ENCODE results near the gene HORMAD2. TPM values are rescaled to one million over a fixed set of nuclear protein-coding genes. Genes with fewer than 3 reads are reported as not detected.

HORMAD2 gene
- total RNA-seq, 1 donor from 2014 or later, result not detected

DNA sequence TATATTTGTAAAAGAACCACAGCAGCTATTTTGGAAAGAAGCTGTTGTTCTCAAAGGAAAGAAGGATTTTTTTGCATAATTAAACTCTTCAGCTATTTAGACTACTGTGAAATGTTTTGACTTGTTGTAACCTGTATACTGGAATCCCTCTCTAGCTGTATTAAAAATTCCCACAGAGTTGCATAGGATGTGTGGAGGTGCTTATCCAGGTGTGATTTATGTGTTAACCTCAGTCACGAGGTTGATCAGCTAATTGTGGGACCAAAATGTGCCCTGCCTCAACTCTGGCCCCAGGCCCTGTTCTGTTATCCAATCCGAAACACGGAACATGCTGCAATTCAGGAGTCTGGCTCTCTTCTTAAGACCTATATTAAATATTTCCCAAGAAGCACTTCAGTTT, 96.2 kb downstream of the HORMAD2 start:
- Histone ChIP-seq H3K36me3 (ENCODE audit: control insufficient read depth, insufficient read depth, low read length) (no peaks in the 10 kb centered on the region), H3K27me3 (ENCODE audit: control insufficient read depth, insufficient read depth, low read length) (no peaks in the 10 kb centered on the region), H3K4me3 (ENCODE audit: low read depth, low read length) (no peak overlapping the region)
- TF ChIP-seq, protein P1, sequence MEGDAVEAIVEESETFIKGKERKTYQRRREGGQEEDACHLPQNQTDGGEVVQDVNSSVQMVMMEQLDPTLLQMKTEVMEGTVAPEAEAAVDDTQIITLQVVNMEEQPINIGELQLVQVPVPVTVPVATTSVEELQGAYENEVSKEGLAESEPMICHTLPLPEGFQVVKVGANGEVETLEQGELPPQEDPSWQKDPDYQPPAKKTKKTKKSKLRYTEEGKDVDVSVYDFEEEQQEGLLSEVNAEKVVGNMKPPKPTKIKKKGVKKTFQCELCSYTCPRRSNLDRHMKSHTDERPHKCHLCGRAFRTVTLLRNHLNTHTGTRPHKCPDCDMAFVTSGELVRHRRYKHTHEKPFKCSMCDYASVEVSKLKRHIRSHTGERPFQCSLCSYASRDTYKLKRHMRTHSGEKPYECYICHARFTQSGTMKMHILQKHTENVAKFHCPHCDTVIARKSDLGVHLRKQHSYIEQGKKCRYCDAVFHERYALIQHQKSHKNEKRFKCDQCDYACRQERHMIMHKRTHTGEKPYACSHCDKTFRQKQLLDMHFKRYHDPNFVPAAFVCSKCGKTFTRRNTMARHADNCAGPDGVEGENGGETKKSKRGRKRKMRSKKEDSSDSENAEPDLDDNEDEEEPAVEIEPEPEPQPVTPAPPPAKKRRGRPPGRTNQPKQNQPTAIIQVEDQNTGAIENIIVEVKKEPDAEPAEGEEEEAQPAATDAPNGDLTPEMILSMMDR (IDR thresholded peaks at IDR 0.05; ENCODE audit: insufficient read depth, low read length, poor library complexity, severe bottlenecking), result no peak
- DNase-seq (ENCODE audit: low read depth), result no peak

DNA sequence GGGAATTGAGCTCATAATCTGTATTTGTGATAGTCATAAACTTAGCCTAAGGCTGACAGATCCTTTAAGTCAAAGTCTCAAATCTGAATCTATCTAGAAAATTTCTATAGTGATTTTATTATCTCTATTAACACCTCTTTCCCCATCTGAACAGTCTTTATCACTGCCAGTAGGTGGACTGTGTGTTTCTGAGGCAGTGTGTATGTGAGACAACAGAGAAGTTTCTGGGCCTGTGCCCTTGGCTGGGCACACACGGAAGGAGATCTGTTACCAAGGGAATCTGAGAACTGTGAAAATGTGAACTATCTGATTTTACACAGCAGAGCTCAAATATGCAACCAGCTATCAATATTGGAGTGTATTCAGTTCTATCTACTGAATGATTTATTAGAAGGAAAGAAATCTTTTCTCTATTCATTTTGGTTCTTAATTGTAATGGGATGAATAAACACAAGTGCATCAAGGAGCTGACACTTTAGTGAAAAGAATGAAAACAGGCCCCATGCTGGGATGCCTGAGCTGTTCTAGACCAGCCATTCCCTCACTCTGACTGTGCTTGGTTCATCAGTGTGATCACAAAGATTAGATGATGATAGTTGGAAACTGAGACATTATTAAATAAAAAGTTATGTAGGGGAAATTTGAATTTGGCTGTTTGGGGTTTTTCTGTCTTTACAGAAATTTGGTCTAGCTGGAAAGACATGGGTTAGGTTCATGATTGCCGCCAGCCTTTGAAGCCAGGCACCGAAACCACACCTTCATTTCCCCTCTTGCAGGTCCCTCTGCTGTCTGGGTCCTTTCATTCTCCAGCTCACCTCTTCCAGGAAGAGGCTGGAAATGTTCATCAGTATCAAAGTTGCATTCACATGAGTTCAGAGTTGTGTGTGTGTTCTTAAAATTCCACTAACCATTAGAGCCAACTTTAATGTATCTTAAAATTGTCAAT, 98.2 kb downstream of the HORMAD2 start:
- no peak for DNase-seq (ENCODE audit: low read depth)
- TF ChIP-seq, protein P1 (IDR thresholded peaks at IDR 0.05; ENCODE audit: insufficient read depth, low read length, poor library complexity, severe bottlenecking), result no peak
- Histone ChIP-seq H3K4me3 (ENCODE audit: low read depth, low read length) (no peak overlapping the region), H3K36me3 (ENCODE audit: control insufficient read depth, insufficient read depth, low read length) (no peaks in the 10 kb centered on the region), H3K27me3 (ENCODE audit: control insufficient read depth, insufficient read depth, low read length) (no peaks in the 10 kb centered on the region)

DNA sequence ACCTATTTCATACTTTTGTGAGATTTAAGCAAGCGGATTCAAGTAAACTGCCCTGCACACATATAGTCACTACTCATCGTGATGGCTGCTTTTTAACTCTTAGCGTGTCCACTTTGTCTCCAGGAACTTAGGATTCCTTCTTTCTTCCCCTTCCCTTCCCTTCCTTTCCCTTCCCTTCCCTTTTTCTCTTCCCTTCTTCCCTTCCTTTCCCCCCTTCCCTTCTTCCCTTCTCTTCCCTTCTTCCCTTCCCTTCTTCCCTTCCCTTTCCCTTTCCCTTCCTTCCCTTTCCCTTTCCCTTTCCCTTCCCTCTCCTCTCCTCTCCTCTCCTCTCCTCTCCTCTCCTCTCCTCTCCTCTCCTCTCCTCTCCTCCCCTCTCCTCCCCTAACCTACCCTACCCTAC, 100.4 kb downstream of the HORMAD2 start:
- Histone ChIP-seq H3K27me3 (ENCODE audit: control insufficient read depth, insufficient read depth, low read length) (no peaks in the 10 kb centered on the region), H3K4me3 (ENCODE audit: low read depth, low read length) (no peak overlapping the region), H3K36me3 (ENCODE audit: control insufficient read depth, insufficient read depth, low read length) (no peaks in the 10 kb centered on the region)
- TF ChIP-seq, protein P1 (IDR thresholded peaks at IDR 0.05; ENCODE audit: insufficient read depth, low read length, poor library complexity, severe bottlenecking), result no peak
- DNase-seq (ENCODE audit: low read depth), result no peak

DNA sequence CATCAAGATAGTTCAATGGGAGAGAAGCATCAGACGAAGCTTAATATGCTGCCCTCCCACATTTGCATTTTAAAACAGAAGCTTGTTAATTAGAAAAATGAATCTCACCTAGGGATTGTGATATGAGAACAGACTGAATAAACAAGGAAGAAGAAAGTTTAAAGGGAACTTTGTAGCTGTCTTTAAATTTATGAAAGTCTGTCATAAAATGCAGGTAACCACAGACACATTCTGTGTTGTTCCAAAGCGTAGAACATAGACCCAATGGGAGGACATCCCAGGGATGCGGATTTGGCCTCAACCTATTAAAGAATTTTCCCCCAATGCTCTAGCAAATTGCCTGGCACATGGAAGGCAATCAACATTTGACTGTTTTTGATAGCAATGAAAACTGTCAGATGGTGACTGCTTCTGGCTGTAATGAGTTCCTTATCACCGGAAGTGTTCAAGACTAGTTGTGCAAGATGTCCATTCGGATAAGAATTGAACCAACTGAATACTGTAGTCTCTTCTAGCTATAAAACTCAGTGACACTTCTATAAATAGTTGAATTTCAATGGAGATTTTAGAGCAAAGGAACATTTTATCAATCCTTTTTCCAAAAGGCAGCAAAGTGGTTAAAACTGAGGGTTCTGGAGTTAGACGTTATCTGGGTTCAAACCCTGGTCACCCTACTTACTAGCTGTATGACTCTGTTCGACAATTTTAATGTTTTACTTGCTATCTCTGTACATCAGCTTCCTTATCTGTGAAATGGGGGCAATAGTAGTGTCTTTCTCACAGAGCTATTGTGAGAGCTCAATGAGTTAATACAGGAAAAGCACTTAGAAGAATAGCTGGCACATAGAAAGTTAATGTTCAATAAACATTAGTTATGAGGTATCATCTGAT, 101.4 kb downstream of the HORMAD2 start:
- no peaks in the 10 kb centered on the region for H3K36me3 ChIP-seq (ENCODE audit: control insufficient read depth, insufficient read depth, low read length)
- H3K27me3 ChIP-seq (ENCODE audit: control insufficient read depth, insufficient read depth, low read length), result no peaks in the 10 kb centered on the region
- no peak for DNase-seq (ENCODE audit: low read depth)
- TF ChIP-seq, protein P1 (IDR thresholded peaks at IDR 0.05; ENCODE audit: insufficient read depth, low read length, poor library complexity, severe bottlenecking), result no peak
- no peak overlapping the region for H3K4me3 ChIP-seq (ENCODE audit: low read depth, low read length)

DNA sequence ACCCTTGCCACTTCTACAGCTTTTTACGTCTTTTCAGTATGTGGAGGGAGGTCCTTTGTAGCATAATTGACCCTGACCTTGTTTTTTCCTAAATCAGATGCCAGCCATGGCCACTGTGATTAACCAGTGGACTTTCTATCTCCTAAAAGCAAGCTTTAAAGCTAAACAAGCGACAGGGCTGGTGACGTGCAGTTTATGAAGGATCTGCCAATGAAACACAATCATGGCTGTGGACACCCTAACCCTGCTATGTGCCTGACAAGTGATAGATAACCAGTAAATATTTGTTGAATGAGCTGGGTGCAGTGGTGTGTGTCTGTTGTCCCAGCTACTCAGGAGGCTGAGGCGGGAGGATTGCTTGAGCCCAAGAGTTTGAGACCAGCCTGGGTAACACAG, 102.1 kb downstream of the HORMAD2 start:
- no peaks in the 10 kb centered on the region for H3K27me3 ChIP-seq (ENCODE audit: control insufficient read depth, insufficient read depth, low read length)
- no peaks in the 10 kb centered on the region for H3K36me3 ChIP-seq (ENCODE audit: control insufficient read depth, insufficient read depth, low read length)
- TF ChIP-seq, protein P1 (IDR thresholded peaks at IDR 0.05; ENCODE audit: insufficient read depth, low read length, poor library complexity, severe bottlenecking), result no peak
- DNase-seq (ENCODE audit: low read depth), result peak; percentile 49
- H3K4me3 ChIP-seq (ENCODE audit: low read depth, low read length), result no peak overlapping the region
